Upper lobe of left lung (tissue), 6 donors: ENCODE measurements around the gene CAV1. TPM values are rescaled to one million over a fixed set of nuclear protein-coding genes. Genes with fewer than 3 reads are reported as not detected.

Experiments
- ATAC-seq, 2 donors: fragments of 200-7000 bp; cut with Tn5 transposase; one replicate each; pipeline ENCODE4 v1.9.1; 2022; ENCODE audit warnings: mild to moderate bottlenecking in 2 of 2, moderate library complexity in 2 of 2; ENCODE audit not compliant: low FRiP score in 2 of 2
- DNase-seq, 2 donors: peaks; one replicate each; pipeline ENCODE4 v3.0.0-alpha.2; 2019 to 2020
- H3K27ac ChIP-seq, 4 donors: fragments of 200-600 bp; sonication (generic); one replicate each; pipeline ENCODE4 v1.5.1; 2016 to 2019
- H3K27me3 ChIP-seq, 4 donors: fragments of 200-600 bp; sonication (generic); one replicate each; pipeline ENCODE4 v1.5.1; 2017 to 2019
- H3K36me3 ChIP-seq, 4 donors: fragments of 200-600 bp; sonication (generic); one replicate each; pipeline ENCODE4 v1.5.1; 2016 to 2019
- H3K4me1 ChIP-seq, 4 donors: fragments of 200-600 bp; sonication (generic); one replicate each; pipeline ENCODE4 v1.5.1; 2018 to 2019
- H3K4me3 ChIP-seq, 4 donors: fragments of 200-600 bp; sonication (generic); one replicate each; pipeline ENCODE4 v1.5.1; 2017 to 2019; ENCODE audit warnings: mild to moderate bottlenecking in 2 of 4, moderate library complexity in 1 of 4
- H3K9me3 ChIP-seq, 4 donors: fragments of 200-600 bp; sonication (generic); one replicate each; pipeline ENCODE4 v1.5.1; 2018 to 2019
- EP300 ChIP-seq, 4 donors: sonication (generic); formaldehyde crosslinking; IDR thresholded peaks; one replicate each; pipeline ENCODE4 v1.5.1; 2017; ENCODE audit warnings: antibody characterized with exemption in 4 of 4, control low read depth in 2 of 4
- POLR2A ChIP-seq, 4 donors: fragments of 450-650 bp; IDR thresholded peaks; one replicate each; pipeline ENCODE4 v1.5.1; 2016 to 2017; ENCODE audit warnings: antibody characterized with exemption in 4 of 4, mild to moderate bottlenecking in 2 of 4
- POLR2AphosphoS5 ChIP-seq, 2 donors: sonication (generic); formaldehyde crosslinking; IDR thresholded peaks; one replicate each; pipeline ENCODE4 v1.5.1; 2017; ENCODE audit warnings: antibody characterized with exemption in 2 of 2
- WGBS, 2 donors: methylation state at CpG; one replicate each; pipeline ENCODE4 v1.1.5; 2017 to 2018; 5-methylcytosine and 5-hydroxymethylcytosine counted together
- total RNA-seq, 6 donors: library from RNA; depleted of rRNA in 4 of 6; stranded (reverse); fragments of >200 nt in 4 of 6; gene quantifications; one replicate each; pipeline versions ENCODE4 v1.1.0 to v1.2.1, GENCODE V29; 2016 to 2021
- TF ChIP-seq, protein P1 (sequence below), 6 experiments: fragments of 450-650 bp in 4 of 6; fragments of 200-600 bp in 2 of 6; sonication (generic) in 2 of 6; IDR thresholded peaks; one replicate each; pipeline ENCODE4 v1.5.1; 2016 to 2019; ENCODE audit warnings: antibody characterized with exemption in 6 of 6
- donor health status: DM: no; HTN: no; CAD: no; lungs with moderate emphysema.
- donor health status: DM: no; HTN: yes; CAD: no; lungs with severe emphysema.

Gene CAV1
- total RNA-seq, 6 donors from 2014 or later: 207 to 951 (median 552) TPM

- H3K36me3 ChIP-seq: peaks cover 0 to 21% (median 0%) of the 10 kb centered on the region in 4 donors
- H3K27ac ChIP-seq: peak overlapping the region in 3 of 4 donors; percentile 3 to 36 (median 26)
- H3K4me1 ChIP-seq: peaks cover 6 to 16% (median 12%) of the 10 kb centered on the region in 4 donors
- ATAC-seq: no peak
- WGBS, 2 donors: 66 to 74% methylated on average over 7 of the region's 7 CpGs
- DNase-seq: no peak
- H3K4me3 ChIP-seq: no peak overlapping the region
- H3K9me3 ChIP-seq: no peaks in the 10 kb centered on the region
- H3K27me3 ChIP-seq: no peaks in the 10 kb centered on the region
- TF ChIP-seq EP300 (IDR thresholded peaks at IDR 0.05): no peak
- no peak for TF ChIP-seq POLR2AphosphoS5 (IDR thresholded peaks at IDR 0.05)
- TF ChIP-seq, protein P1, sequence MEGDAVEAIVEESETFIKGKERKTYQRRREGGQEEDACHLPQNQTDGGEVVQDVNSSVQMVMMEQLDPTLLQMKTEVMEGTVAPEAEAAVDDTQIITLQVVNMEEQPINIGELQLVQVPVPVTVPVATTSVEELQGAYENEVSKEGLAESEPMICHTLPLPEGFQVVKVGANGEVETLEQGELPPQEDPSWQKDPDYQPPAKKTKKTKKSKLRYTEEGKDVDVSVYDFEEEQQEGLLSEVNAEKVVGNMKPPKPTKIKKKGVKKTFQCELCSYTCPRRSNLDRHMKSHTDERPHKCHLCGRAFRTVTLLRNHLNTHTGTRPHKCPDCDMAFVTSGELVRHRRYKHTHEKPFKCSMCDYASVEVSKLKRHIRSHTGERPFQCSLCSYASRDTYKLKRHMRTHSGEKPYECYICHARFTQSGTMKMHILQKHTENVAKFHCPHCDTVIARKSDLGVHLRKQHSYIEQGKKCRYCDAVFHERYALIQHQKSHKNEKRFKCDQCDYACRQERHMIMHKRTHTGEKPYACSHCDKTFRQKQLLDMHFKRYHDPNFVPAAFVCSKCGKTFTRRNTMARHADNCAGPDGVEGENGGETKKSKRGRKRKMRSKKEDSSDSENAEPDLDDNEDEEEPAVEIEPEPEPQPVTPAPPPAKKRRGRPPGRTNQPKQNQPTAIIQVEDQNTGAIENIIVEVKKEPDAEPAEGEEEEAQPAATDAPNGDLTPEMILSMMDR (IDR thresholded peaks at IDR 0.05): no peak
- TF ChIP-seq POLR2A (IDR thresholded peaks at IDR 0.05): no peak
Observed at GRCh38 chr7:116509982-116510579, 14.8 kb upstream of the CAV1 start.

GRCh38 chr7:116510795-116511194 lies 14.0 kb upstream of the CAV1 start:
- H3K9me3 ChIP-seq: no peaks in the 10 kb centered on the region
- peaks cover 0 to 20% (median 0%) of the 10 kb centered on the region in 4 donors for H3K36me3 ChIP-seq
- TF ChIP-seq POLR2AphosphoS5 (IDR thresholded peaks at IDR 0.05): no peak
- no peak for TF ChIP-seq POLR2A (IDR thresholded peaks at IDR 0.05)
- no peak for TF ChIP-seq EP300 (IDR thresholded peaks at IDR 0.05)
- TF ChIP-seq, protein P1 (IDR thresholded peaks at IDR 0.05): no peak
- peaks cover 6 to 20% (median 12%) of the 10 kb centered on the region in 4 donors for H3K4me1 ChIP-seq
- DNase-seq (no peak), ATAC-seq (no peak)
- H3K27ac ChIP-seq: peak overlapping the region in 2 of 4 donors; percentile 65 to 83
- H3K4me3 ChIP-seq: no peak overlapping the region
- no peaks in the 10 kb centered on the region for H3K27me3 ChIP-seq

- H3K27ac ChIP-seq: peak overlapping the region; percentile 58 to 83 (median 64)
- peaks cover 0 to 9% (median 0%) of the 10 kb centered on the region in 4 donors for H3K36me3 ChIP-seq
- H3K9me3 ChIP-seq: no peaks in the 10 kb centered on the region
- H3K4me3 ChIP-seq: peak overlapping the region in 3 of 4 donors; percentile 36 to 51 (median 46)
- no peak for DNase-seq
- no peaks in the 10 kb centered on the region for H3K27me3 ChIP-seq
- peaks cover 6 to 20% (median 12%) of the 10 kb centered on the region in 4 donors for H3K4me1 ChIP-seq
- 53 to 55% methylated on average over 12 of the region's 12 CpGs for WGBS, 2 donors
- peak in 1 of 2 donors; percentile 19 for TF ChIP-seq POLR2AphosphoS5 (IDR thresholded peaks at IDR 0.05)
- TF ChIP-seq POLR2A (IDR thresholded peaks at IDR 0.05): no peak
- ATAC-seq: peak; percentile 53 to 61
Observed at GRCh38 chr7:116511552-116512519, 13.0 kb upstream of the CAV1 start.

DNA sequence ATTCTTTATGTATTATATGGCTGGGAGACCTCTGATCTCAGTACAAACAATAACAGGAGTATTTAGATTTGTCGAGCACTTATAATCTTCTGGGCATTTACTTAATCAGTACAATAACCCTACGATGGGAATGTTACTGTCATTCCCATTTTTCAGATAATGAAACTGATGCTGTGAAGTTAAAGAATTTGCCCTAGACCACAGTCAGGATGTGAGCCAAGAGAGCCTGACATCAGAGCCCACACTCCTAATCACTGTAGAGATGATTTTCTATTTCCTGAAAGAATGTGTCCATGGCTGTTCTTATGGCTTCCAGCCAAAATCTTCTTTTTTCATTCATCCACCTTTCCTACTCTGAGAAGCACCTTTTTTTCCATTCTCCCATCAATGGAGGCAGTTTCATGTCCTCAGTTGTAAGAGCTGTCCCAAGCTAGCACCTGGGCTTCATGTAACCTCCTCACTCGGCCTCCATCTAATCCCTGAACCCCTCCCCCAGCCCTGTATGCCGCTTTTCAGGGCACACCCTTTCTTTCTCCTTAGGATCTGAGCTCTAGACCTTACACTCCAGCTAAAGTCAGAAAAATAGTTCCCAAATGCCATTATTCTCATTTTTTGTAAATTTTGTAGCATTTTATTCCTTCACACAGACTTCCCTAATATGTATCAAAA lies 12.2 kb upstream of the CAV1 start:
- peak overlapping the region in 3 of 4 donors; percentile 36 to 51 (median 46) for H3K4me3 ChIP-seq
- H3K9me3 ChIP-seq: no peaks in the 10 kb centered on the region
- peaks cover 0 to 3% (median 0%) of the 10 kb centered on the region in 4 donors for H3K36me3 ChIP-seq
- no peak for DNase-seq
- H3K27me3 ChIP-seq: no peaks in the 10 kb centered on the region
- WGBS, 2 donors: 62 to 79% methylated on average over 4 of the region's 4 CpGs
- peaks cover 6 to 18% (median 12%) of the 10 kb centered on the region in 4 donors for H3K4me1 ChIP-seq
- no peak for TF ChIP-seq POLR2AphosphoS5 (IDR thresholded peaks at IDR 0.05)
- no peak for TF ChIP-seq EP300 (IDR thresholded peaks at IDR 0.05)
- TF ChIP-seq POLR2A (IDR thresholded peaks at IDR 0.05): no peak
- TF ChIP-seq, protein P1 (IDR thresholded peaks at IDR 0.05): no peak
- H3K27ac ChIP-seq: peak overlapping the region; percentile 58 to 83 (median 64)
- ATAC-seq: no peak

DNA sequence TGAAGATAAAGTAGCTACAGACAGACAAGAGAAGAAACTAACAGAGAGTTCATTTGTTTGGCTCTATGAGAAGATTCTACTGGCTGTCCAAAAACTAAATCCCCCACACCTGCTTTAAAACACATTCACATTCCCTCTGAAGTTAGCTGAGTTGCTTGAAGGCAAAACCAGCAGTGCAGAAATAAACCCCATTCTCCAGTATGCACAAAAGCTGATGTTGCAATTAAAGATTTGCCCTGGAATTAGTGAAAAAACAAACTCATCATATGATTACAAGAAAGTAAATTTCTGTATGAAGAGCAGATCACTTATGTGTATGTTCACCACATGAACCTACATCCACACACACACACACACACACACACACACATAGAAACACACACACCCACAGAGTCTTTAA lies 9.3 kb upstream of the CAV1 start:
- H3K27ac ChIP-seq: no peak overlapping the region
- H3K4me1 ChIP-seq: peaks cover 5 to 18% (median 11%) of the 10 kb centered on the region in 4 donors
- ATAC-seq (no peak), DNase-seq (no peak)
- no peaks in the 10 kb centered on the region for H3K9me3 ChIP-seq
- H3K36me3 ChIP-seq: no peaks in the 10 kb centered on the region
- H3K4me3 ChIP-seq: no peak overlapping the region
- H3K27me3 ChIP-seq: no peaks in the 10 kb centered on the region
- TF ChIP-seq POLR2AphosphoS5 (IDR thresholded peaks at IDR 0.05) (no peak), EP300 (IDR thresholded peaks at IDR 0.05) (no peak), POLR2A (IDR thresholded peaks at IDR 0.05) (no peak)
- TF ChIP-seq, protein P1 (IDR thresholded peaks at IDR 0.05): no peak
